Activated CD8-positive, alpha-beta memory T cell treated with anti-CD3 and anti-CD28 coated beads for 24 hours (primary cell): ENCODE measurements around the gene ALDH1L1.
A peak's percentile ranks its signal among the peaks of the same experiment; 100 is the strongest.

ENCODE experiments used
- DNase-seq: peaks from one replicate; pipeline ENCODE4 v3.0.0-alpha.2; 2020

The ALDH1L1 gene

DNA sequence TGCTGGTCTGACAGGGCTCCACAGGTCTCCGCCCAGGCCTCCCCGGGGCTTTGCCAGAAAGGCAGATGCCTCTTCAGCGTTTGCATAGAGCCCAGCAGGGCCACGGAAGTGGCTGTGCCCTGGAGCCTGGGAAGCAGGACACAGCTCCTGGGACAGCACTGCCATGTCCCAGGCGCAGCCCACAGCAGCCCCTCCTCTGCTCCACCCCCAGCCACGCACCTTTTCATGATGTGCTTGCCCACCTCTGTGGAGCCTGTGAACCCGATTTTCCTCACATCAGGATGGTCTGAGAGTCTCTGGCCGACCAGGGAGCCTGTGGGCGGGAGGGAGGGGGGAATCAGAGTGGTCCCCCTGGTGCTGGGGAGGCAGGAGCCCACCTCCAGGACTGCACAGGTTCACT lies 62.6 kb downstream of the ALDH1L1 start:
- no peak for DNase-seq

GRCh38 chr3:126117212-126117611 lies 63.2 kb downstream of the ALDH1L1 start:
- DNase-seq: no peak

GRCh38 chr3:126116526-126116925 lies 63.9 kb downstream of the ALDH1L1 start:
- no peak for DNase-seq

GRCh38 chr3:126114443-126115386 lies 65.7 kb downstream of the ALDH1L1 start:
- DNase-seq: no peak

GRCh38 chr3:126113733-126114442 lies 66.5 kb downstream of the ALDH1L1 start:
- DNase-seq: no peak

GRCh38 chr3:126113238-126113555 lies 67.2 kb downstream of the ALDH1L1 start:
- DNase-seq: no peak

DNA sequence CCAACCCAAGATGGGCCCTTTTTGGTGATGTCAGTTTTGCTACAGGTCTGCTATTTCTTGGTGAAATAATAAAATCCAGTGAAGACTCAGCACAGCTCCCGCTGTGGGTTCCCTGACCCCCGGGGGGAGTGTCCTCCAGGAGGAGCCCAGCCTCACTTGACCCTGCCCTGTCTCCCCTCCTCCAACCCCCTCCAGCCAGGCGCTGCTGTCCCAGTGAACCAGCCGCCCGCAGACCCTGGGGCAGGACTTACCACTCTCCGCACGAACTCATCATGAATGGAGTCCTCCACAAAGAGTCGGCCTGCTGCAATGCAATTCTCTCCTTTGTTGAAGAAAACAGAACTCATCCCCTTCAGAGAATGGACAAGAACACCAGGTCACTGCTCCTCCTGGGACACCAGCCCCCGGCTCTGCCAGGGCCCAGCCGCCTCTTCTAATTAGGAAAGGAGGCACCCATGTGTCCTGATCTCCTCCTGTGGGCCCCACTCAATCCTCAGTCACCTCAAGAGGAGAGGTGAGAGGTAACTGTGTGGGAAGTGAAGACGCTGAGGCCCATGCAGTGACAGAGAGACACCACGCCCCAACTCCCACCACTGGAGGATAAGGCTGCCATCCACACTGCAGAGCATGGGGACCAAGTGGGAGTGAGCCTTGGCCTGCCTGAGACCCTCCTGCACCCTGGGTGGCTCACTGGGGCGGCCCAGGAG lies 67.7 kb downstream of the ALDH1L1 start:
- DNase-seq: no peak

- DNase-seq: peak; percentile 40
Observed at GRCh38 chr3:126111566-126112475, 68.6 kb downstream of the ALDH1L1 start.

DNA sequence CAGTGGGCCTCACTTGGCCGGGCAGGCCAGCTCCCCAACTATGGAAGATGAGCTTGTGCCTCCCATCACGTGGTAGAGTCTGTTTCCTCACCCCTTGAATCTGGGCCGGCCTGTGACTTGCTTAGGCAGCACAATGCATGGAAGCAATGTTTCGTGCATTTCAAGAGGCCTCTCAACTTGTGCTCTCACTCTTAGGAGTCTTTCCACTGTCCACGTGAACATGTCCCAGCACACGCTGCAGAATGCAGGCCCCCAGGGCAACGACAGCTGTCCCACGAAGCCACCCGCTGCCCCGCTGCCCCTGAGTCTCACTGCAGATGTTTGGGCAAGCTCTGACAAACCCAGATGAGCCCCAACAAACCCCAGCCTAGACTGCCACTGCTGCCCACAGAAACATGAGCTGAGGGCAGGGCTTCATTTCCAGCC lies 69.2 kb downstream of the ALDH1L1 start:
- peak; percentile 37 for DNase-seq

GRCh38 chr3:126110431-126111125 lies 69.8 kb downstream of the ALDH1L1 start:
- DNase-seq: peak; percentile 26

GRCh38 chr3:126109880-126110235 lies 70.5 kb downstream of the ALDH1L1 start:
- DNase-seq: peak; percentile 30

- DNase-seq: peak; percentile 26
Observed at GRCh38 chr3:126109146-126109879, 71.1 kb downstream of the ALDH1L1 start.

DNA sequence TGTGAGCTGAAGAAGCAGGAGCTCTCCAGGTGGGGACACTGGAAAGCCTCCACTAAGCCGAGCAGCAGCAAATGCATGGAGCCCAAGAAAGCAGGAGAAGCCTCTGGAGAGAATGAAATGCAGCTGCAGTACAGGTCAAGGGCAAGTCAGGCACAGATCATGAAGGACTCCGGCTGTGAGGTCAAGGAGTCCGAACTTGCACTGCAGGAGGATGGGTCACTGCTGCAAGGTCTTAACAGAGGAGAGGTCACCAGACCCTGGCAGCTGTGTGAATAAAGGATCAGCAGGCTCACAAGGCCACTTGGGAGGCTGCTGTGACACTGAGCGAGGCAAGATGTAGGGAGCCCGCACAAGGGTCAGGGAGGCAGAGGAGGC lies 71.7 kb downstream of the ALDH1L1 start:
- peak; percentile 35 for DNase-seq

DNA sequence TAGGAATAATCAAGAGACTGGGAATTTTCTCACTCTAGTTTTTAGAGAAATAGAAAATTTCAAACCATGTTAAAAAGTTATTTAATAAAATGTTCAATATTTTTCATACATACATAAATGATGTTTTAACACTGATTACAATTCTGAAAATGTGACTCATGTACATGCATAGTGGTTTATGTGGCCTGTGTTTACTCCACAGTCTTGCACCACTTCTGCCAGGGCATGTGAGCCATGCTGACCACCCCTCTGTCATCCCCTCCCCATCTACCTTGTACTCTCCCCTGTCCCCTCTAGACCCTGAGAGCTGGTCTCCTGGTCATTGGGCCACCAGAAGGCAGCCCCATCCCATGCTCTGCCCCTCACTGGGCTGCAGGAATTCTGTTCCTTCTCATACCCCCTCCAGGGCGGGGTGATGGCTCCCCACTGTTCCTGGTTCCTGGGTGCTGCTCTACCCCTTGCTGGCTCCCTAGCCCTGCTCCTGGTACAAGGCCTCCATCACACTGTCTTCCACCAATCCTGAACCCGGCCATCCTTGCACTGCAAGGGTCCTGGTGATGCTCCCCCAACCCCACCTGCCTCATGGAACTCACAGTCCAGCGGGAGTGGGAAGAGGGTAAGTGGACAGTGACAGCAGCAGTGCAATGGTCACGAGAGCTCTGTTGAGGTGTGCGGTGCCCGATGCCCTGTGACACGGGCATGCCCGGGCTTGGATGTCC lies 72.3 kb downstream of the ALDH1L1 start:
- DNase-seq: peak; percentile 24

GRCh38 chr3:126107203-126107939 lies 73.0 kb downstream of the ALDH1L1 start:
- peak; percentile 48 for DNase-seq

DNA sequence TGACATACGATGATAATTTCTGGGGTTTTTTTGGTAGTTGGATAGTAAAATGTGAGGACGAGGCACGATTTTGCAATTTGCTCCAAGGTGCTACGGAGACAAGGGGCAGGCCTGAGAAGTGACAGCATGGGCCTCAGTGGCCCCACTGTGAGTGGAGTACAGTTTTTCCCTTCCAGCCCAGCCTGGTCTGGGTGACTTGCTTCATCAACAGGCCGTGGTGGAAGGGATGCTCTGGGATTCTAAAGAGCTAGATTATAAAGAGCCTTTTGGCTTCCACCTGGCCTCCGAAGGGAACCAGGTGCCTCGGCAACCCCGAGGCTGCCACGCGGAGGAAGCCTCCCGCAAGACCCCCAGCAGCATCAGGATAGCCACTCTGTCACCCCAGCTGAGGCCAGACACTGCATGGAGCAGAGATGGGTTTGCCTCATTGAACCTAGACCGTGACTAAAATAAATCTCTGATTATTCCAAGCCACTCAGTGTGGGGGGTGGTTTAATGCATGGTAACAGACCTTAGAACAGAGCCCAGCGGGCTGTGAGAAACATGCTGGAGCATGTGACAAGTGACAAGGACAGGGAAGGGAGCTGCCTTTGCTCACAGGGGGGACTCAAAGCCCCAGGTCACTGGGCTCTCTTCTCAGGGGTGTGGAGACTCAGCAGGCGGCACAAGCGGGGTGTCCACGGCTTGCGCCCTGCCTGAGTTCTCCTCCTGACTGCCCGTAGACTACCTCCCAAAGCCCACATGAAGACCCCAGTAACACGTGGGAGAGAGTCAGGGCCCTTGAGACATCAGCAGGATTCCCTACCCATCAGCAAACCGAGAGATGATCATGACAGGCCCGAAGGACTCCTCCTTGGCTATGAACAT lies 73.8 kb downstream of the ALDH1L1 start:
- DNase-seq: peak; percentile 28

- DNase-seq: peak; percentile 38
Observed at GRCh38 chr3:126105691-126106187, 74.6 kb downstream of the ALDH1L1 start.
